Activated CD4-positive, alpha-beta memory T cell treated with anti-CD3 and anti-CD28 coated beads, Interleukin-2, amount 10 ng/mL, durations not matched to agents 7 days and 5 days (primary cell): ENCODE data around the gene TREM2. TPM values are rescaled to one million over a fixed set of nuclear protein-coding genes. Genes with fewer than 3 reads are reported as not detected.
"Not testable (repeated sequence)": the region's sequence is repeated elsewhere in the genome, so short reads cannot be mapped to it uniquely, and the experiment has no call there.

ENCODE experiments used
- CTCF ChIA-PET: fragments of 350-600 bp; sonication (Branson Sonifier 250); formaldehyde crosslinking; loops from one replicate; lab custom pipeline; 2021; ENCODE audit warnings: antibody characterized with exemption, inconsistent platforms; lab: Charles Lee
- POLR2A ChIA-PET: fragments of 350-600 bp; sonication (Branson Sonifier 250); formaldehyde crosslinking; loops from one replicate; lab custom pipeline; 2021; ENCODE audit warnings: antibody characterized with exemption; lab: Charles Lee
- DNase-seq: peaks from one replicate; pipeline ENCODE4 v3.0.0-alpha.2; 2020
- H3K27ac Mint-ChIP-seq: one replicate; pipeline ENCODE4 v1.8.0; 2021; ENCODE audit warnings: mild to moderate bottlenecking, mixed read lengths
- H3K27me3 Mint-ChIP-seq: one replicate; pipeline ENCODE4 v1.8.0; 2021; ENCODE audit warnings: mixed read lengths
- H3K36me3 Mint-ChIP-seq: one replicate; pipeline ENCODE4 v1.8.0; 2021; ENCODE audit warnings: low read depth, mixed read lengths
- H3K4me1 Mint-ChIP-seq: one replicate; pipeline ENCODE4 v1.8.0; 2021; ENCODE audit warnings: mixed read lengths
- H3K4me3 Mint-ChIP-seq: one replicate; pipeline ENCODE4 v1.8.0; 2021; ENCODE audit warnings: mild to moderate bottlenecking, mixed read lengths
- H3K9me3 Mint-ChIP-seq: one replicate; pipeline ENCODE4 v1.8.0; 2021; ENCODE audit warnings: mixed read lengths
- total RNA-seq, 2 experiments: library from RNA; stranded (reverse); gene quantifications; one replicate each; pipeline ENCODE4 v1.2.3, GENCODE V29; 2021

TREM2 gene
- total RNA-seq, 2 experiments from 2014 or later = not detected

- H3K27ac Mint-ChIP-seq = no peak overlapping the region
Measured at GRCh38 chr6:41125282-41125681, 37.6 kb downstream of the TREM2 start.

GRCh38 chr6:41122918-41123317 lies 40.0 kb downstream of the TREM2 start:
- Mint-ChIP-seq H3K36me3 (peaks cover 7% of the 10 kb centered on the region), H3K9me3 (no peaks in the 10 kb centered on the region), H3K27me3 (no peaks in the 10 kb centered on the region), H3K27ac (no peak overlapping the region), H3K4me1 (no peaks in the 10 kb centered on the region), H3K4me3 (no peak overlapping the region)
- no peak for DNase-seq
- CTCF ChIA-PET = interaction anchor here (0.9 kb wide), 1 partner anchor 156 kb away, joined by 3 read pairs; no protein-coding TSS in a partner anchor
- POLR2A ChIA-PET = no interaction called here

More at GRCh38 chr6:41125282-41125681, 37.6 kb downstream of the TREM2 start:
- ChIA-PET POLR2A (no interaction called here), CTCF (interaction anchor here (1.2 to 1.6 kb wide), 2 partner anchors 57 to 195 kb away, joined by 3 to 4 read pairs; no protein-coding TSS in a partner anchor)
- Mint-ChIP-seq H3K4me1 (no peaks in the 10 kb centered on the region), H3K27me3 (no peaks in the 10 kb centered on the region), H3K36me3 (peaks cover 7% of the 10 kb centered on the region), H3K4me3 (no peak overlapping the region), H3K9me3 (no peaks in the 10 kb centered on the region)
- no peak for DNase-seq

DNA sequence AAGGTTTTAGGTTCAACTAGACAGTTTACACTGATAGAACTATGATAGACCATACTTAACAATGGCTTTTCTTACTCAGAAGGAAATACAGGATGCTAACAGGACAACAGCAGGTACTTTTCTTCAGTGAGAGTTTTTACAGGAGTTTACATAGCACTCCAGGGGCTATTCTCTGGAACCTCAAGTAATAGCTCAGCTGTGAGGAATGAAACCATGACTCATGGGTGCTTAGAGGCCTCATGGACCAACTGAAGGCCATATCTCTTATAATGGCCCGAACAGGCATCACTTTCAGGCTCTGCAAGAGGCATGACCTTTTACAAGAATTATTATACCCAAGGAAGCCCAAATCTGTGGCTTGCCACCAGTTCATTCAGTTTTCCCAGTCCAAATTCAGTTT lies 40.5 kb downstream of the TREM2 start:
- no peaks in the 10 kb centered on the region for H3K27me3 Mint-ChIP-seq
- H3K27ac Mint-ChIP-seq = no peak overlapping the region
- no peaks in the 10 kb centered on the region for H3K4me1 Mint-ChIP-seq
- no peak overlapping the region for H3K4me3 Mint-ChIP-seq
- ChIA-PET CTCF (interaction anchor here (0.9 kb wide), 1 partner anchor 156 kb away, joined by 3 read pairs; no protein-coding TSS in a partner anchor), POLR2A (no interaction called here)
- no peak for DNase-seq
- no peaks in the 10 kb centered on the region for H3K9me3 Mint-ChIP-seq
- H3K36me3 Mint-ChIP-seq = peaks cover 5% of the 10 kb centered on the region

- Mint-ChIP-seq H3K4me1 (no peaks in the 10 kb centered on the region), H3K9me3 (no peaks in the 10 kb centered on the region), H3K36me3 (peaks cover 3% of the 10 kb centered on the region), H3K27ac (no peak overlapping the region), H3K4me3 (no peak overlapping the region), H3K27me3 (no peaks in the 10 kb centered on the region)
- ChIA-PET POLR2A (no interaction called here), CTCF (no interaction called here)
- DNase-seq = no peak
Measured at GRCh38 chr6:41120058-41120457, 42.9 kb downstream of the TREM2 start.

- no peak overlapping the region for H3K4me3 Mint-ChIP-seq
- peaks cover 3% of the 10 kb centered on the region for H3K36me3 Mint-ChIP-seq
- H3K4me1 Mint-ChIP-seq = no peaks in the 10 kb centered on the region
- CTCF ChIA-PET = no interaction called here
- no peak for DNase-seq
- H3K27me3 Mint-ChIP-seq = no peaks in the 10 kb centered on the region
- POLR2A ChIA-PET = no interaction called here
- no peaks in the 10 kb centered on the region for H3K9me3 Mint-ChIP-seq
- H3K27ac Mint-ChIP-seq = no peak overlapping the region
Measured at GRCh38 chr6:41119508-41119907, 43.4 kb downstream of the TREM2 start.

DNA sequence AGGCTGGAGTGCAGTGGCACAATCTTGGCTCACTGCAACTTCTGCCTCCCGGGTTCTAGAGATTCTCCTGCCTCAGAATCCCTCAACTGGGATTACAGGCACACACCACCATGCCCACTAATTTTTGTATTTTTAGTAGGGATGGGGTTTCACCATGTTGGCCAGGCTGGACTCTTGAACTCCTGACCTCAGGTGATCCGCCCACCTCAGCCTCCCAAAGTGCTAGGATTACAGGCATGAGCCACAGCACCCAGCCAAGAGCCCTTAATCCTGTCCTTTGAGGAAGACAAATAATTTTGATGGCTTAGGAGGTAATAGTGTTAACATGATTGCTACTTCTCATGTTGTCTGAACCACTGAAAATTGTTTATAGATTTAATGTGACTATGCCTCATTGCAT lies 47.9 kb downstream of the TREM2 start:
- H3K27me3 Mint-ChIP-seq, H3K4me3 Mint-ChIP-seq, POLR2A ChIA-PET, H3K36me3 Mint-ChIP-seq, DNase-seq, H3K4me1 Mint-ChIP-seq, H3K27ac Mint-ChIP-seq, H3K9me3 Mint-ChIP-seq: not testable (repeated sequence)
- CTCF ChIA-PET = interaction anchor here (0.6 kb wide), 2 partner anchors 145 to 191 kb away, joined by 3 to 4 read pairs; no protein-coding TSS in a partner anchor

GRCh38 chr6:41111017-41111416 lies 51.9 kb downstream of the TREM2 start:
- no peaks in the 10 kb centered on the region for H3K9me3 Mint-ChIP-seq
- DNase-seq = no peak
- no peaks in the 10 kb centered on the region for H3K36me3 Mint-ChIP-seq
- POLR2A ChIA-PET = interaction anchor here (0.6 kb wide), 1 partner anchor 24 kb away, joined by 3 read pairs; no protein-coding TSS in a partner anchor
- no peaks in the 10 kb centered on the region for H3K4me1 Mint-ChIP-seq
- H3K27ac Mint-ChIP-seq = no peak overlapping the region
- no peaks in the 10 kb centered on the region for H3K27me3 Mint-ChIP-seq
- CTCF ChIA-PET = interaction anchor here (2.1 kb wide), 1 partner anchor 71 kb away, joined by 9 read pairs; no protein-coding TSS in a partner anchor
- H3K4me3 Mint-ChIP-seq = no peak overlapping the region

Other genes with a start within 250 kb of the TREM2 start
- 1 to 10 TPM; 1.6 to 2.3 TPM for gene UNC5CL, start 123.9 kb downstream of the TREM2 start, total RNA-seq
- gene TSPO2, start 120.6 kb downstream of the TREM2 start, total RNA-seq = not detected
- not detected for gene APOBEC2, start 109.9 kb downstream of the TREM2 start, total RNA-seq
- gene OARD1, start 90.8 kb downstream of the TREM2 start, total RNA-seq = 10 to 100 TPM; 34.3 to 37.2 TPM
- gene NFYA, start 90.1 kb downstream of the TREM2 start, total RNA-seq = 10 to 100 TPM; 26.2 to 29.8 TPM
- not detected for gene TREML1, start 8.8 kb downstream of the TREM2 start, total RNA-seq
- 10 to 100 TPM; 19.2 to 21.5 TPM for gene TREML2, start 38.0 kb upstream of the TREM2 start, total RNA-seq
- gene TREML4, start 65.2 kb upstream of the TREM2 start, total RNA-seq = not detected
- gene TREM1, start 123.6 kb upstream of the TREM2 start, total RNA-seq = not detected
- gene NCR2, start 172.5 kb upstream of the TREM2 start, total RNA-seq = not detected